Keratinocyte (primary cell): Measurements from ENCODE around the gene GPR45. TPM values are rescaled to one million over a fixed set of nuclear protein-coding genes. Genes with fewer than 3 reads are reported as not detected.
"Not testable (repeated sequence)": the region's sequence is repeated elsewhere in the genome, so short reads cannot be mapped to it uniquely, and the experiment has no call there.

Experiments
- DNase-seq: peaks from one replicate; pipeline ENCODE4 v3.0.0-alpha.2; 2011; ENCODE audit warnings: low read depth, missing footprints, low spot score
- FAIRE-seq: peaks from 2 replicates; lab custom pipeline; 2011; peaks lifted over from hg19 to GRCh38; lab: Jason Lieb, UNC
- H2AFZ ChIP-seq: 2 replicates; pipeline ENCODE4 v1.6.0; 2012; ENCODE audit warnings: low read length, control low read depth, inconsistent platforms; ENCODE audit not compliant: control insufficient read depth
- H3K27ac ChIP-seq: 2 replicates; pipeline ENCODE4 v1.5.1; 2011; ENCODE audit warnings: low read length; ENCODE audit not compliant: control insufficient read depth, insufficient read depth
- H3K27me3 ChIP-seq: 3 replicates; pipeline ENCODE4 v1.6.0; 2011; ENCODE audit warnings: low read length; ENCODE audit not compliant: control insufficient read depth, insufficient read depth; ENCODE audit errors: extremely low read depth
- H3K36me3 ChIP-seq, 2 experiments: 2 replicates in 1 of 2; 3 replicates in 1 of 2; pipeline ENCODE4 v1.5.1; 2011; ENCODE audit warnings: low read length in 2 of 2, mild to moderate bottlenecking in 1 of 2; ENCODE audit not compliant: control insufficient read depth in 2 of 2, insufficient read depth in 2 of 2; ENCODE audit errors: extremely low read depth in 1 of 2
- H3K4me1 ChIP-seq: 3 replicates; pipeline ENCODE4 v1.5.1; 2011; ENCODE audit warnings: low read length; ENCODE audit not compliant: control insufficient read depth, insufficient read depth; ENCODE audit errors: extremely low read depth
- H3K4me2 ChIP-seq: 3 replicates; pipeline ENCODE4 v1.6.0; 2011; ENCODE audit warnings: low read depth, low read length; ENCODE audit not compliant: control insufficient read depth, insufficient read depth; ENCODE audit errors: extremely low read depth
- H3K4me3 ChIP-seq, 3 experiments: fragments of 200-600 bp in 1 of 3; sonication (generic) in 1 of 3; 2 replicates in 2 of 3; 3 replicates in 1 of 3; pipeline ENCODE4 v1.5.1; 2011 to 2016; ENCODE audit warnings: low read length in 3 of 3, mild to moderate bottlenecking in 3 of 3, control low read depth in 2 of 3, inconsistent platforms in 1 of 3, low read depth in 1 of 3, mixed read lengths in 1 of 3, mixed run types in 1 of 3, moderate library complexity in 1 of 3; ENCODE audit not compliant: control insufficient read depth in 2 of 3, insufficient read depth in 2 of 3; ENCODE audit errors: extremely low read depth in 1 of 3
- H3K79me2 ChIP-seq: 2 replicates; pipeline ENCODE4 v1.6.0; 2012; ENCODE audit warnings: low read length; ENCODE audit not compliant: control insufficient read depth, insufficient read depth
- H3K9ac ChIP-seq: 3 replicates; pipeline ENCODE4 v1.6.0; 2011; ENCODE audit warnings: low read length; ENCODE audit not compliant: control insufficient read depth, insufficient read depth; ENCODE audit errors: extremely low read depth
- H3K9me1 ChIP-seq: 3 replicates; pipeline ENCODE4 v1.6.0; 2011; ENCODE audit warnings: low read length; ENCODE audit not compliant: control insufficient read depth, insufficient read depth; ENCODE audit errors: extremely low read depth
- H3K9me3 ChIP-seq: 2 replicates; pipeline ENCODE4 v1.5.1; 2012; ENCODE audit warnings: low read depth, low read length; ENCODE audit not compliant: control insufficient read depth
- H4K20me1 ChIP-seq: 3 replicates; pipeline ENCODE4 v1.6.0; 2011; ENCODE audit warnings: low read length; ENCODE audit not compliant: control insufficient read depth, insufficient read depth; ENCODE audit errors: extremely low read depth
- CTCF ChIP-seq, 3 experiments: IDR thresholded peaks in 1 of 3; conservative IDR thresholded peaks in 1 of 3; optimal IDR thresholded peaks in 1 of 3; 2 replicates in 2 of 3; 3 replicates in 1 of 3; pipeline versions ENCODE3 to v1.5.1; 2011; ENCODE audit warnings: low read length in 3 of 3, mild to moderate bottlenecking in 3 of 3, moderate library complexity in 2 of 3, control low read depth in 1 of 3, inconsistent platforms in 1 of 3; ENCODE audit not compliant: insufficient read depth in 2 of 3; ENCODE audit errors: extremely low read depth in 1 of 3
- EZH2 ChIP-seq: IDR thresholded peaks from one replicate; pipeline ENCODE4 v1.6.1; 2012; ENCODE audit warnings: inconsistent platforms, mild to moderate bottlenecking, low read length, moderate library complexity
- dilution Hi-C: fragments of 300-500 bp; cut with MboI; formaldehyde crosslinking; loops from one replicate; pipeline ENCODE4 v1.7.0; 2020; ENCODE audit warnings: low sequenced_read_pairs; ENCODE audit not compliant: extremely low pct_ligation_motif_present
- polyA plus RNA-seq, 5 experiments: library from polyadenylated mRNA; depleted of rRNA in 3 of 5; stranded (reverse) in 3 of 5; stranded (forward) in 1 of 5; unstranded in 1 of 5; fragments of >200 nt; gene quantifications; 1 replicate in 1 of 5; 2 replicates in 3 of 5; 3 replicates in 1 of 5; pipeline versions ENCODE4 v1.2.1 to v1.2.3, GENCODE V29; 2011 to 2012; ENCODE audit warnings: missing spikeins in 2 of 5, low read depth in 1 of 5, low replicate concordance in 1 of 5

The GPR45 gene
- polyA plus RNA-seq, 1 donor (not counting 4 experiments of a cell fraction or from before 2014, with no cell fraction given), result not detected

GRCh38 chr2:105249181-105249580 lies 7.6 kb downstream of the GPR45 start:
- Histone ChIP-seq H3K4me2 (no peak overlapping the region), H3K4me1 (no peaks in the 10 kb centered on the region), H3K4me3 (no peak overlapping the region), H3K79me2 (no peaks in the 10 kb centered on the region), H3K27ac (no peak overlapping the region), H3K27me3 (peaks cover 4% of the 10 kb centered on the region), H3K9ac (no peak overlapping the region), H4K20me1 (no peaks in the 10 kb centered on the region), H3K36me3 (no peaks in the 10 kb centered on the region), H3K9me3 (no peaks in the 10 kb centered on the region), H2AFZ (no peak overlapping the region), H3K9me1 (no peaks in the 10 kb centered on the region)
- dilution Hi-C loops, result no loop called here
- TF ChIP-seq CTCF (optimal IDR thresholded peaks at IDR 0.05 in 1 of 3, IDR thresholded peaks at IDR 0.05 in 1 of 3, conservative IDR thresholded peaks at IDR 0.05 in 1 of 3; ENCODE audit: extremely low read depth in 1 of 3, insufficient read depth in 2 of 3, low read length in 3 of 3), result no peak
- no peak for TF ChIP-seq EZH2
- DNase-seq (no peak), FAIRE-seq (no peak)

GRCh38 chr2:105249891-105250290 lies 8.3 kb downstream of the GPR45 start:
- TF ChIP-seq EZH2, result no peak
- TF ChIP-seq CTCF (optimal IDR thresholded peaks at IDR 0.05 in 1 of 3, IDR thresholded peaks at IDR 0.05 in 1 of 3, conservative IDR thresholded peaks at IDR 0.05 in 1 of 3; ENCODE audit: extremely low read depth in 1 of 3, insufficient read depth in 2 of 3, low read length in 3 of 3), result no peak
- Histone ChIP-seq H3K4me3 (no peak overlapping the region), H2AFZ (no peak overlapping the region), H3K9ac (no peak overlapping the region), H3K4me1 (no peaks in the 10 kb centered on the region), H4K20me1 (no peaks in the 10 kb centered on the region), H3K36me3 (no peaks in the 10 kb centered on the region), H3K4me2 (no peak overlapping the region), H3K27ac (no peak overlapping the region), H3K27me3 (peaks cover 4% of the 10 kb centered on the region), H3K9me3 (no peaks in the 10 kb centered on the region), H3K9me1 (no peaks in the 10 kb centered on the region), H3K79me2 (no peaks in the 10 kb centered on the region)
- FAIRE-seq (no peak), DNase-seq (no peak)
- dilution Hi-C loops, result no loop called here

GRCh38 chr2:105251016-105251648 lies 9.6 kb downstream of the GPR45 start:
- H3K36me3 ChIP-seq, H3K79me2 ChIP-seq, H3K9me3 ChIP-seq, FAIRE-seq, H4K20me1 ChIP-seq, H3K4me2 ChIP-seq, H3K27ac ChIP-seq, H3K9ac ChIP-seq, dilution Hi-C loops, H2AFZ ChIP-seq, H3K9me1 ChIP-seq, H3K27me3 ChIP-seq, H3K4me1 ChIP-seq, DNase-seq, H3K4me3 ChIP-seq: not testable (repeated sequence)
